Spleen (tissue), 7 donors: ENCODE data around the gene EIPR1.

Source experiments
- CTCF ChIP-seq, 11 experiments: fragments of 200-600 bp in 7 of 11; fragments of 450-650 bp in 4 of 11; sonication (generic) in 4 of 11; IDR thresholded peaks in 8 of 11; conservative IDR thresholded peaks in 3 of 11; 1 replicate in 7 of 11; 2 replicates in 4 of 11; pipeline versions ENCODE4 v1.4.0 to v1.8.0; 2016 to 2021; ENCODE audit warnings: antibody characterized with exemption in 11 of 11, inconsistent platforms in 4 of 11, mild to moderate bottlenecking in 1 of 11
- POLR2A ChIP-seq, 3 donors: fragments of 450-650 bp; IDR thresholded peaks; one replicate each; pipeline ENCODE4 v1.5.1; 2017; ENCODE audit warnings: antibody characterized with exemption in 3 of 3, mild to moderate bottlenecking in 1 of 3
- POLR2AphosphoS5 ChIP-seq, 3 donors: sonication (generic); formaldehyde crosslinking; IDR thresholded peaks; one replicate each; pipeline ENCODE4 v1.5.1; 2017; ENCODE audit warnings: antibody characterized with exemption in 3 of 3
- donor health status: DM: no; HTN: no; CAD: no; lungs with moderate emphysema.
- donor health status: DM: no; HTN: no; CAD: no.
- donor health status: DM: no; HTN: no; CAD: no.

GRCh38 chr2:3163401-3163800, 214.2 kb downstream of the EIPR1 start:
- TF ChIP-seq CTCF (IDR thresholded peaks at IDR 0.05 in 8 of 11, conservative IDR thresholded peaks at IDR 0.05 in 3 of 11) (no peak), POLR2AphosphoS5 (IDR thresholded peaks at IDR 0.05) (no peak), POLR2A (IDR thresholded peaks at IDR 0.05) (no peak)
